Epithelial cell of umbilical artery (primary cell): ENCODE measurements around the gene HIPK2. TPM values are rescaled to one million over a fixed set of nuclear protein-coding genes. Genes with fewer than 3 reads are reported as not detected.

Source experiments
- total RNA-seq: library from RNA; depleted of rRNA; stranded (reverse); fragments of >200 nt; gene quantifications from 2 replicates; pipeline ENCODE4 v1.2.3, GENCODE V29; 2014

HIPK2 gene
- 8.1 and 8.8 TPM in 2 replicates for total RNA-seq

DNA sequence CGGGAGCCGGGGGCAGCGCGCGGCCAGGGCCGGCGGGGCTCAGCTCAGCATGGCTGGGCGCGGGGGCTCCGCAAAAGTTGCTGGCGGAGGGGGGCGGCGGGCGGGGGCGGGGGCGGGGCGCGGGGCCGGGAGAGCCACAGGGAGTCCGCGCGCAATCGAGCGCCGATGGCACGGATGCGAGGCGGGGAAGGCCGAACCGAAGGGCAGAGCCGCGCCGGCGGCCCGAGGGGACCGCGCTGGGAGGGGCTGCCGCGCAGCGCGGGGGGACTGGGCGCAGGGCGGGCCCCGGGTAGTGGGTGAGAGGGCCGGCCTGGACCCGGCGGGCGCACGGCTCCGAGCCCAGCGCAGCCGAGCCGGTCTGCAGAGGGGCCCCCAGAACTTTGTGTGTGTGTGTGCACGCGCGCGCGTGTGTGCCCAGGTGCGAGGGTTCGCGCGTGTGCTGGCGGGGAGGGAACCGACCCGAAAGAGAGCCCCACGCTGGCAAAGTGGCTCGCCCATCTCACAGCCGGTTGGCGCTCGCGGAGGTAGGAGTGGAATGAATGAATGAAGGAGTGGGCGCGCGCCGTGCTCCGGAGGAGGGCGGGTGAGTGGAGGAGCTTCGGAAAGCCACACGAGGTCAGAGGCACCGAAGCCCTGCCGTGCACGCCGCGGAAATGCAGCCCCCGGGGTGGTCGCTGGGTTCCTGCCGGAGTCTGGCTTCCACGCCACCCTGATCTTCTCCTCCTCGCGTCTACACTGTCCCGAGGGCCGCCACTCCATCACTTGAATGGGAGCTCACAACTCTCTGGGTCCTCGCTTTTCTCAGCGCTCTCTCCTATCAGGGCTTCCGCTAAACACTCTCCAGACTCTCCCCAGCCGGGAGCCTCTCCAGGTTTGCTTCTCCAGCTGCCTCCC, at the start of gene HIPK2:
Gene HIPK2, minus strand, starts transcription at position 51 of the 894 bp plus-strand sequence. CDS start 375 bp downstream, outside the sequence.

DNA sequence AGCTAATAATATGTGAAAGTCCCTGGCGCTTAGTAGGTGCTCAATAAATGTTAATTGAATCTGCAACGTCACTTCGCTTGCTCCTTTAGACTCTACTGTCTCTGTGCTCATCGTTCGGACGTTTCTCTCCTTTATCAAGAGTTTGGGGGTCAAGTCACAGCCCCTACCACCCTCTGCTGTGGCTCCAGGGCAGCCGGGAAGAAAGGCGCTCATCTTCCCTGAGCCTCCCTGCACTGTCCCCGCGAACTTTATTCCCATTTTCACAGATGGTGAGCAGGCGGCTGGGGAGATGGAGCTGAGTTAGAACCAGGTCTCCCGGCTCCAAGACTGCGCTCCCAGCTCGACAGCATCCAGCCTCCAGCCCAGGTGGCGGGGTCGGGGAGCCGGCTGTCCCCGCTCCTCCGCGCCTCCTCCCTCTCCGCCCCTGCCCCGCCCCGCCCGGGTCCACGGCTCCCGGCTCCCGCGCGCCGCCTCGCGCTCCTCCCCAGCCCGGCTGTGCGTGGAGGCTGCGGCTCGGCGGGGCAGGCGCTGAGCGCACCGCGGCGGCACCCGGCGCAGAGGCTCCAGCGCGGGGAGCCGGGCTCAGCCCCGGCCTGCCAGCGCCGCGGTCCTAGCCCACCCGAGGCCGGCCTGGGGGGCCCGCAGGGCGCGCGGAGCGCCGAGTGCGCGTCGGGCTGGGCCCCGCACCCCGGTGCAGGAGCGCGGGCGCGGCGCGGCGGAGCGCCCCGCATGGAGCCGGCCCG, 254.4 kb downstream of the HIPK2 start, which contains the start of gene CLEC2L:
Gene CLEC2L, plus strand, starts transcription at position 487 of the 743 bp plus-strand sequence. Its CDS starts 243 bp downstream, at position 730.

Other genes starting within 250 kb of the HIPK2 start
- gene TBXAS1, start 51.3 kb upstream of the HIPK2 start, total RNA-seq = 17.6 and 18.5 TPM in 2 replicates